H1 (cell line): Measurements from ENCODE around the gene SSH2. TPM values are rescaled to one million over a fixed set of nuclear protein-coding genes. Genes with fewer than 3 reads are reported as not detected.

Source experiments
- CTCF ChIA-PET: fragments of 300-600 bp; sonication (Branson Sonifier 250); formaldehyde crosslinking; loops from one replicate; lab custom pipeline; 2021; ENCODE audit not compliant: partially characterized antibody; lab: Charles Lee
- POLR2A ChIA-PET: fragments of 300-600 bp; sonication (Branson Sonifier 250); formaldehyde crosslinking; loops from one replicate; lab custom pipeline; 2021; ENCODE audit warnings: inconsistent platforms; ENCODE audit not compliant: partially characterized antibody; lab: Charles Lee
- DNase-seq, 2 experiments: peaks; one replicate each; pipeline versions ENCODE4 v3.0.0 to v3.0.0-alpha.2; 2010 to 2022; ENCODE audit warnings: low spot score in 2 of 2, low read depth in 1 of 2, mixed read lengths in 1 of 2
- FAIRE-seq: peaks from 2 replicates; lab custom pipeline; 2011; peaks lifted over from hg19 to GRCh38; lab: Jason Lieb, UNC
- H2AFZ ChIP-seq: 2 replicates; pipeline ENCODE4 v1.8.1; 2012; ENCODE audit warnings: low read length, inconsistent platforms
- H2AK5ac ChIP-seq: 2 replicates; pipeline ENCODE4 v1.6.1; 2013; ENCODE audit warnings: low read depth, low read length
- H2BK120ac ChIP-seq: replicated peaks from 2 replicates; pipeline ENCODE3; 2013; ENCODE audit warnings: low read depth, low read length, inconsistent platforms
- H2BK12ac ChIP-seq: 2 replicates; pipeline ENCODE4 v1.6.1; 2013; ENCODE audit warnings: low read depth, low read length
- H2BK15ac ChIP-seq: 2 replicates; pipeline ENCODE4 v1.6.1; 2013; ENCODE audit warnings: low read length
- H2BK20ac ChIP-seq: 2 replicates; pipeline ENCODE4 v1.6.1; 2013; ENCODE audit warnings: low read length
- H2BK5ac ChIP-seq: 2 replicates; pipeline ENCODE4 v1.6.1; 2013; ENCODE audit warnings: low read depth, low read length
- H3K14ac ChIP-seq: 2 replicates; pipeline ENCODE4 v1.6.1; 2013; ENCODE audit warnings: inconsistent platforms; ENCODE audit not compliant: insufficient read length
- H3K18ac ChIP-seq: 2 replicates; pipeline ENCODE4 v1.6.1; 2013; ENCODE audit warnings: low read length; ENCODE audit errors: extremely low read depth
- H3K23ac ChIP-seq: 2 replicates; pipeline ENCODE4 v1.6.1; 2013; ENCODE audit warnings: inconsistent platforms; ENCODE audit not compliant: insufficient read length
- H3K23me2 ChIP-seq: 2 replicates; pipeline ENCODE4 v1.6.1; 2013; ENCODE audit warnings: low read depth, low read length
- H3K27ac ChIP-seq: 2 replicates; pipeline ENCODE4 v1.6.1; 2011; ENCODE audit warnings: low read depth, low read length, inconsistent platforms
- H3K27me3 ChIP-seq, 4 experiments: replicated peaks in 1 of 4; 1 replicate in 1 of 4; 2 replicates in 3 of 4; pipeline versions ENCODE4 v1.6.1 to v1.8.1; 2011 to 2013; ENCODE audit warnings: low read length in 3 of 4, mild to moderate bottlenecking in 3 of 4, inconsistent platforms in 2 of 4, mixed read lengths in 2 of 4, moderate library complexity in 1 of 4; ENCODE audit not compliant: control insufficient read depth in 3 of 4, insufficient read depth in 3 of 4; ENCODE audit errors: extremely low read depth in 1 of 4
- H3K36me3 ChIP-seq, 4 experiments: 2 replicates each; pipeline versions ENCODE4 v1.6.1 to v1.8.1; 2011 to 2013; ENCODE audit warnings: mild to moderate bottlenecking in 4 of 4, low read length in 3 of 4, moderate library complexity in 2 of 4, control low read depth in 1 of 4, inconsistent platforms in 1 of 4; ENCODE audit not compliant: insufficient read depth in 4 of 4, control insufficient read depth in 2 of 4
- H3K4ac ChIP-seq: replicated peaks from 2 replicates; pipeline ENCODE3; 2013; ENCODE audit warnings: low read length, low read depth, mixed read lengths, inconsistent platforms; ENCODE audit not compliant: insufficient read length
- H3K4me1 ChIP-seq, 4 experiments: replicated peaks in 1 of 4; 1 replicate in 1 of 4; 2 replicates in 3 of 4; pipeline versions ENCODE4 v1.6.1 to v1.8.1; 2011 to 2013; ENCODE audit warnings: low read length in 3 of 4, inconsistent platforms in 2 of 4, mixed read lengths in 1 of 4; ENCODE audit not compliant: insufficient read depth in 4 of 4, control insufficient read depth in 3 of 4
- H3K4me2 ChIP-seq, 2 experiments: 2 replicates each; pipeline versions ENCODE4 v1.6.1 to v1.8.1; 2011 to 2013; ENCODE audit warnings: low read depth in 2 of 2, low read length in 2 of 2, control low read depth in 1 of 2, inconsistent platforms in 1 of 2, mild to moderate bottlenecking in 1 of 2; ENCODE audit not compliant: insufficient read depth in 1 of 2
- H3K4me3 ChIP-seq, 4 experiments: fragments of 200-600, 300-600 bp in 1 of 4; sonication (generic), shearing (Covaris generic), sonication (Bioruptor Twin) in 1 of 4; 2 replicates each; pipeline versions ENCODE4 v1.5.1 to v1.8.1; 2011 to 2016; ENCODE audit warnings: low read length in 4 of 4, low read depth in 3 of 4, control low read depth in 2 of 4, inconsistent platforms in 2 of 4, mild to moderate bottlenecking in 2 of 4, mixed read lengths in 1 of 4, moderate library complexity in 1 of 4; ENCODE audit not compliant: insufficient read depth in 2 of 4; ENCODE audit errors: extremely low read depth in 1 of 4
- H3K56ac ChIP-seq: replicated peaks from 2 replicates; pipeline ENCODE3; 2013; ENCODE audit warnings: low read depth, mild to moderate bottlenecking, mixed read lengths, low read length, inconsistent platforms; ENCODE audit not compliant: insufficient read length
- H3K79me1 ChIP-seq: 2 replicates; pipeline ENCODE4 v1.6.1; 2013; ENCODE audit warnings: low read depth, low read length, control low read depth
- H3K79me2 ChIP-seq, 2 experiments: 2 replicates each; pipeline versions ENCODE4 v1.6.1 to v1.8.1; 2012 to 2013; ENCODE audit warnings: low read length in 2 of 2, mild to moderate bottlenecking in 2 of 2, inconsistent platforms in 1 of 2; ENCODE audit not compliant: insufficient read depth in 2 of 2, control insufficient read depth in 1 of 2
- H3K9ac ChIP-seq, 4 experiments: replicated peaks in 1 of 4; 1 replicate in 1 of 4; 2 replicates in 3 of 4; pipeline versions ENCODE4 v1.6.1 to v1.8.1; 2011 to 2013; ENCODE audit warnings: low read depth in 3 of 4, low read length in 3 of 4, control low read depth in 2 of 4, mild to moderate bottlenecking in 2 of 4, moderate library complexity in 2 of 4, inconsistent platforms in 1 of 4; ENCODE audit errors: extremely low read depth in 1 of 4
- H3K9me3 ChIP-seq, 2 experiments: 2 replicates each; pipeline versions ENCODE4 v1.6.1 to v1.8.1; 2012 to 2013; ENCODE audit warnings: mild to moderate bottlenecking in 2 of 2, moderate library complexity in 2 of 2, control low read depth in 1 of 2, inconsistent platforms in 1 of 2, low read depth in 1 of 2, low read length in 1 of 2, mixed read lengths in 1 of 2; ENCODE audit not compliant: insufficient read depth in 2 of 2
- H4K20me1 ChIP-seq, 2 experiments: replicated peaks in 1 of 2; 2 replicates each; pipeline versions ENCODE3 to v1.8.1; 2011 to 2013; ENCODE audit warnings: inconsistent platforms in 2 of 2, low read length in 2 of 2, mild to moderate bottlenecking in 1 of 2; ENCODE audit not compliant: insufficient read depth in 2 of 2, control insufficient read depth in 1 of 2
- H4K5ac ChIP-seq: 2 replicates; pipeline ENCODE4 v1.6.1; 2013; ENCODE audit warnings: low read length, low read depth, mixed read lengths, inconsistent platforms; ENCODE audit not compliant: insufficient read length
- H4K8ac ChIP-seq: 2 replicates; pipeline ENCODE4 v1.8.0; 2013; ENCODE audit warnings: mild to moderate bottlenecking, moderate library complexity, low read length, inconsistent platforms; ENCODE audit not compliant: insufficient read depth; ENCODE audit errors: extremely low read depth
- H4K91ac ChIP-seq: replicated peaks from 2 replicates; pipeline ENCODE3; 2013; ENCODE audit warnings: low read length, mixed read lengths, inconsistent platforms; ENCODE audit not compliant: insufficient read length
- ASH2L ChIP-seq: fragments of 200-600, 300-600 bp; sonication (generic); IDR thresholded peaks from one replicate; pipeline ENCODE4 v1.7.1; 2017; ENCODE audit warnings: low read length
- CEBPB ChIP-seq: IDR thresholded peaks from 2 replicates; pipeline ENCODE4 v1.6.1; 2012; ENCODE audit warnings: low read depth, low read length
- E2F6 ChIP-seq: IDR thresholded peaks from 2 replicates; pipeline ENCODE4 v1.6.1; 2012; ENCODE audit warnings: inconsistent platforms
- EGR1 ChIP-seq: IDR thresholded peaks from 2 replicates; pipeline ENCODE4 v1.6.1; 2011; ENCODE audit warnings: low read depth, low read length, borderline replicate concordance
- EP300 ChIP-seq, 2 experiments: IDR thresholded peaks; 1 replicate in 1 of 2; 2 replicates in 1 of 2; pipeline ENCODE4 v1.6.1; 2011 to 2012; ENCODE audit warnings: low read depth in 2 of 2, low read length in 2 of 2, mild to moderate bottlenecking in 2 of 2, borderline replicate concordance in 1 of 2, inconsistent platforms in 1 of 2, moderate library complexity in 1 of 2
- GABPA ChIP-seq: IDR thresholded peaks from 2 replicates; pipeline ENCODE4 v1.6.1; 2011; ENCODE audit warnings: mild to moderate bottlenecking, low read length, moderate library complexity, borderline replicate concordance; ENCODE audit not compliant: insufficient read depth
- KDM5A ChIP-seq: fragments of 200-600 bp; IDR thresholded peaks from 2 replicates; pipeline ENCODE4 v1.7.1; 2012; ENCODE audit warnings: mild to moderate bottlenecking, low read length, inconsistent platforms, mixed read lengths
- SIX5 ChIP-seq: IDR thresholded peaks from 2 replicates; pipeline ENCODE4 v1.6.1; 2011; ENCODE audit warnings: mild to moderate bottlenecking, low read depth, low read length
- SRF ChIP-seq: IDR thresholded peaks from 2 replicates; pipeline ENCODE4 v1.6.1; 2011; ENCODE audit warnings: mild to moderate bottlenecking, low read depth, low read length, moderate library complexity
- TAF1 ChIP-seq: IDR thresholded peaks from 2 replicates; pipeline ENCODE4 v1.6.1; 2011; ENCODE audit warnings: mild to moderate bottlenecking, low read depth, low read length
- TAF7 ChIP-seq: optimal IDR thresholded peaks from 2 replicates; pipeline ENCODE3; 2011; ENCODE audit warnings: low read depth, mild to moderate bottlenecking, inconsistent platforms, low read length, moderate library complexity, borderline replicate concordance
- YY1 ChIP-seq: IDR thresholded peaks from 2 replicates; pipeline ENCODE4 v1.6.1; 2011; ENCODE audit warnings: low read depth, mild to moderate bottlenecking, low read length
- WGBS, 2 experiments: shearing (Covaris generic) in 1 of 2; methylation state at CpG; one replicate each; pipeline versions ENCODE4 v1.1.6 to v1.1.7; 2013 to 2015; ENCODE audit warnings: low lambda C conversion rate in 2 of 2, mixed read lengths in 2 of 2, inconsistent platforms in 1 of 2, low coverage in 1 of 2, missing lambda C conversion rate in 1 of 2; ENCODE audit not compliant: insufficient replicate concordance in 2 of 2, insufficient coverage in 1 of 2, insufficient read length in 1 of 2; ENCODE audit errors: extremely low coverage in 1 of 2, missing lambda C conversion rate in 1 of 2; 5-methylcytosine and 5-hydroxymethylcytosine counted together
- polyA plus RNA-seq, 7 experiments: library from polyadenylated mRNA; depleted of rRNA in 3 of 7; stranded (reverse) in 5 of 7; unstranded in 2 of 7; fragments of >200 nt in 5 of 7; fragments of 200-250 nt in 2 of 7; gene quantifications; 1 replicate in 5 of 7; 2 replicates in 1 of 7; 4 replicates in 1 of 7; pipeline versions ENCODE4 v1.2.1 to v1.2.3, GENCODE V29; 2011 to 2013; ENCODE audit warnings: missing spikeins in 2 of 7, mixed read lengths in 2 of 7
- total RNA-seq: library from RNA; stranded (reverse); fragmentation: NEBNext Ultra II Directional; extraction: Animal tissue kit (Norgen Biotek cat#: 25700); gene quantifications from 2 replicates; pipeline ENCODE4 v1.2.1, GENCODE V29; 2021

SSH2 gene
- total and polyA plus RNA-seq, 2 of the 8 experiments (the other 6 are each of a cell fraction or from before 2014, with no cell fraction given) = 5.2 to 15.9 TPM

- no peak overlapping the region for H3K23ac ChIP-seq
- H4K5ac ChIP-seq = no peak overlapping the region
- FAIRE-seq = no peak
- no peak overlapping the region for H3K4ac ChIP-seq
- no peak overlapping the region for H4K91ac ChIP-seq
- H4K8ac ChIP-seq = no peak overlapping the region
- no peak overlapping the region for H2BK120ac ChIP-seq
- no peak overlapping the region for H3K9ac ChIP-seq
- no peaks in the 10 kb centered on the region for H3K27me3 ChIP-seq
- 88% methylated on average over 2 of the region's 2 CpGs; no CpG with 5 or more reads in 1 of the 2 experiments for WGBS, 2 experiments
- no peaks in the 10 kb centered on the region for H3K23me2 ChIP-seq
- no peaks in the 10 kb centered on the region for H3K9me3 ChIP-seq
- H3K79me1 ChIP-seq = no peaks in the 10 kb centered on the region
- no peak overlapping the region for H2AK5ac ChIP-seq
- H3K79me2 ChIP-seq = no peaks in the 10 kb centered on the region; a peak in 1 of 4 replicates
- no peak overlapping the region for H3K18ac ChIP-seq
- H3K14ac ChIP-seq = no peak overlapping the region
- H2BK12ac ChIP-seq = no peak overlapping the region
- H3K4me3 ChIP-seq = no peak overlapping the region
- no peak overlapping the region for H2BK15ac ChIP-seq
- no peaks in the 10 kb centered on the region for H4K20me1 ChIP-seq
- H2BK20ac ChIP-seq = no peak overlapping the region
- no peak overlapping the region for H3K4me2 ChIP-seq
- DNase-seq = no peak
- no peak overlapping the region for H3K56ac ChIP-seq
- H2BK5ac ChIP-seq = no peak overlapping the region
- peaks cover 0 to 8% (median 2%) of the 10 kb centered on the region in 4 experiments; a peak in 3 of 7 replicates for H3K4me1 ChIP-seq
- TF ChIP-seq KDM5A (no peak), GABPA (no peak), ASH2L (no peak), TAF1 (no peak), EP300 (IDR thresholded peaks at IDR 0.05; ENCODE audit: borderline replicate concordance in 1 of 2, low read depth in 2 of 2, low read length in 2 of 2) (no peak), E2F6 (no peak), CEBPB (no peak), YY1 (no peak), SRF (no peak), EGR1 (no peak), SIX5 (no peak), TAF7 (no peak)
- no peak overlapping the region for H3K27ac ChIP-seq
- ChIA-PET CTCF (interaction anchor here (0.9 to 2.9 kb wide), 8 partner anchors 12 to 84 kb away, joined by 3 to 8 read pairs (median 3); no protein-coding TSS in a partner anchor), POLR2A (interaction anchor here (1.2 to 1.8 kb wide), 3 partner anchors 9 to 20 kb away, joined by 3 to 8 read pairs (median 4); no protein-coding TSS in a partner anchor)
- no peak overlapping the region for H2AFZ ChIP-seq
- H3K36me3 ChIP-seq = no peaks in the 10 kb centered on the region
Measured at GRCh38 chr17:29723278-29724047, 206.6 kb downstream of the SSH2 start.
